ENCODE results near the gene ARID1B.

The ARID1B gene

GRCh38 chr6:157177731-157178336 is 400.7 kb downstream of the ARID1B start:
- DNase-seq (ENCODE audit: low read depth), result no peak
- no peak for TF ChIP-seq CTCF (IDR thresholded peaks at IDR 0.05; ENCODE audit: insufficient read depth, low read depth, low read length, missing control alignments)
- no peak overlapping the region for H3K4me3 ChIP-seq (ENCODE audit: low read depth, low read length)

- no peak overlapping the region for H3K4me3 ChIP-seq (ENCODE audit: low read depth, low read length)
- no peak for TF ChIP-seq CTCF (IDR thresholded peaks at IDR 0.05; ENCODE audit: insufficient read depth, low read depth, low read length, missing control alignments)
- no peak for DNase-seq (ENCODE audit: low read depth)
These were observed 404.5 kb downstream of the ARID1B start for GRCh38 chr6:157181649-157182048.

DNA sequence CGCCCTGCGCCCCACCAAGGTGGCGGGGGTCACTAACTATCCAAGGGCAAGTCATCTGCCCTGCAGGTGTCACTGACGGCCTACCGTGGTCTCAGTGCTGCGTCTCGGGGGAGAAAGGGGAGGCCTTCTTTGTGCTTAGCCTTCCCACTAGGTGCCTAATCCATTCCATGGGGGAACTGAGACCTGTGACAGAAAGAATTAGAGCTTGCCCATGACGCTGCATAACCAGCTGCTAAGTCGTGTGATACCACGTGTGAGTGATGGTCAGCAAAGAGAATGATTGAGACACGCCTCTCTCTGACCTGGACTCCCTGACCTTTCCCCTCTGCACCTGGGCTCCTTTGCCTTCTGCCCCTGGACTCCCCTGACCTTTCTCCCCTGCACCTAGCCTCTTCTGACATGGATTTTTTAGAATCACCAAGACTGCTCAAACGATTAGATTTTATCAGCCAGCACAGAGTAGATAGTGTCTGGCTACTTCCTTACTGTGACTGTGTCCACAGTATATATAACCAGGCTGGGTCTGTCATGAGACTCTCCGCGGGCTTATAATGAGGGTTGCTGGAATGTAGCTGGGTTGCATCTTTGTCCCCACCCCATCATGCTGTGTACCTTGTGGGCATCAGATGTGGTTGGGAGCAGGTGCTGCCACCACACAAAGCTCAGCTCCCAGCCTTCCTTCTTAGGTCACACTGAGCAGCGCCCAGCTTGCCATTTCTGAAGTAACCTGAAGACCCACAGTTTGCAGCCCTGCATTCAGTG is 405.5 kb downstream of the ARID1B start:
- no peak overlapping the region for H3K4me3 ChIP-seq (ENCODE audit: low read depth, low read length)
- DNase-seq (ENCODE audit: low read depth), result no peak
- no peak for TF ChIP-seq CTCF (IDR thresholded peaks at IDR 0.05; ENCODE audit: insufficient read depth, low read depth, low read length, missing control alignments)

DNA sequence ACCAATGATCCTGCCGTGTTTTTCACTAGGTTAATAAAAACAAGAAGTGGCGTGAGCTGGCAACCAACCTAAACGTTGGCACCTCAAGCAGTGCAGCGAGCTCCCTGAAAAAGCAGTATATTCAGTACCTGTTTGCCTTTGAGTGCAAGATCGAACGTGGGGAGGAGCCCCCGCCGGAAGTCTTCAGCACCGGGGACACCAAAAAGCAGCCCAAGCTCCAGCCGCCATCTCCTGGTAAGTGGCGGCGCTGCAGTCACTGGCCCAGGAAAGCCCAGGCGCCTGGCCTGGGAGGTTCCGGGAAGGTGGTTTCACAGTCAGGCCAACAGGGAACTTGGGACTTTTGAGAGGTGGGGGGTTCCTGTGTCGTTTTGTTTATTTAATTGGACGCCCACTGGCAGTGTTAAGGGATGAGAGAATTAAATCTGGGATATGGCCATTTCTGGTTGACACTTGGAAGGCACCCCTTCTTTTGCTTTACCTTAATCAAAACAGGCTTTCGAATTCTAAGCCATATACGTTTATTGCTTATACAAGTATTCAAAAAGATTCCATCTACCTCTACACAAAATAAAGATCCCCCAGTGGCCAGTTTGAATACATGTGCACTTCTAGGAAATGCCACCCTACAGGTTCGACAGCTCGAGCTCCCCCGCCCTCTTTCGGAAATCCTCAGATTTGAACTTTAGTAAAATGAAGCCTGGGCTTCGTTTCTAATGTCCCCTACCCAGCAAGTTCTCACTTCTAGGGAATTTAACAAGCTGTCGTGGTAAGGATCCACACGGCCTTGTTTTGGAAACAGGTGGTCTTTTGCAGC is 407.2 kb downstream of the ARID1B start:
- H3K4me3 ChIP-seq (ENCODE audit: low read depth, low read length), result no peak overlapping the region
- DNase-seq (ENCODE audit: low read depth), result peak; percentile 68
- peak; percentile 70 for TF ChIP-seq CTCF (IDR thresholded peaks at IDR 0.05; ENCODE audit: insufficient read depth, low read depth, low read length, missing control alignments)

GRCh38 chr6:157185171-157185570 is 408.0 kb downstream of the ARID1B start:
- no peak overlapping the region for H3K4me3 ChIP-seq (ENCODE audit: low read depth, low read length)
- no peak for DNase-seq (ENCODE audit: low read depth)
- no peak for TF ChIP-seq CTCF (IDR thresholded peaks at IDR 0.05; ENCODE audit: insufficient read depth, low read depth, low read length, missing control alignments)

GRCh38 chr6:157185986-157186385 is 408.8 kb downstream of the ARID1B start:
- DNase-seq (ENCODE audit: low read depth), result no peak
- no peak overlapping the region for H3K4me3 ChIP-seq (ENCODE audit: low read depth, low read length)
- TF ChIP-seq CTCF (IDR thresholded peaks at IDR 0.05; ENCODE audit: insufficient read depth, low read depth, low read length, missing control alignments), result no peak
